Activated naive CD4-positive, alpha-beta T cell treated with anti-CD3 and anti-CD28 coated beads for 36 hours (primary cell): ENCODE results near the gene PLB1. TPM values are rescaled to one million over a fixed set of nuclear protein-coding genes. Genes with fewer than 3 reads are reported as not detected.

Experiments
- CTCF ChIA-PET: fragments of 350-600 bp; sonication (Branson Sonifier 250); formaldehyde crosslinking; loops from one replicate; lab custom pipeline; 2021; ENCODE audit warnings: antibody characterized with exemption; lab: Charles Lee
- DNase-seq: peaks from one replicate; pipeline ENCODE4 v3.0.0-alpha.2; 2020
- H3K27ac Mint-ChIP-seq: one replicate; pipeline ENCODE4 v1.8.0; 2021; ENCODE audit warnings: mild to moderate bottlenecking, mixed read lengths
- H3K27me3 Mint-ChIP-seq: one replicate; pipeline ENCODE4 v1.8.0; 2021; ENCODE audit warnings: low read depth, mixed read lengths
- H3K36me3 Mint-ChIP-seq: one replicate; pipeline ENCODE4 v1.8.0; 2021; ENCODE audit warnings: low read depth, mixed read lengths
- H3K4me1 Mint-ChIP-seq: one replicate; pipeline ENCODE4 v1.8.0; 2021; ENCODE audit warnings: low read depth, mixed read lengths
- H3K4me3 Mint-ChIP-seq: one replicate; pipeline ENCODE4 v1.8.0; 2021; ENCODE audit warnings: mild to moderate bottlenecking, moderate library complexity, mixed read lengths
- H3K9me3 Mint-ChIP-seq: one replicate; pipeline ENCODE4 v1.8.0; 2021; ENCODE audit warnings: mixed read lengths
- intact Hi-C: fragments of 100-400 bp; cut with micrococcal nuclease; formaldehyde crosslinking; loops from one replicate; pipeline ENCODE4 v1.15.1; 2023
- total RNA-seq, 2 experiments: library from RNA; stranded (reverse); gene quantifications; one replicate each; pipeline ENCODE4 v1.2.3, GENCODE V29; 2021

PLB1 gene
- total RNA-seq, 2 experiments from 2014 or later: 1.3 to 1.6 TPM

DNA sequence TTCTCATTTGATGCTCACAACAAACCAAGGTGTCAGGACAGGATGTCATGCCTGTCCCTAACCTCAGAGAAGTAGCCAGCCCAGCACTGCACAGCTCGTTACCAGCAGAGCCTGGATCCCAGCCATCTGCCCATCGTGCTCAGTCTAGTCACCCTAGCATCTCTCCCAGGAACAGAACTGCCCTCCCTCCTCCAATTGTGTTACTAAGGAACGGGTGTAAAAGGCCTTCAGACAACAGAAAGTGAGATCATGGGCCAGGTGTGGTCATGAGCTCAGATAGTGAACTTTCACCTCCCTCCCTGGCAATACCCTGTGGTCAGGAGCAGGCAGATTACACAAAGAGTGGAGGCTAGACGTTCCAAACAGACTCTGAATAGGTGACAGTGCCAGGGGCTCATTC is 144.0 kb downstream of the PLB1 start:
- no peak for DNase-seq
- H3K4me3 Mint-ChIP-seq: no peak overlapping the region
- no peak overlapping the region for H3K27ac Mint-ChIP-seq
- CTCF ChIA-PET: no interaction called here
- H3K9me3 Mint-ChIP-seq: no peaks in the 10 kb centered on the region
- intact Hi-C loops: no loop called here
- no peaks in the 10 kb centered on the region for H3K27me3 Mint-ChIP-seq
- no peaks in the 10 kb centered on the region for H3K36me3 Mint-ChIP-seq
- H3K4me1 Mint-ChIP-seq: no peaks in the 10 kb centered on the region

DNA sequence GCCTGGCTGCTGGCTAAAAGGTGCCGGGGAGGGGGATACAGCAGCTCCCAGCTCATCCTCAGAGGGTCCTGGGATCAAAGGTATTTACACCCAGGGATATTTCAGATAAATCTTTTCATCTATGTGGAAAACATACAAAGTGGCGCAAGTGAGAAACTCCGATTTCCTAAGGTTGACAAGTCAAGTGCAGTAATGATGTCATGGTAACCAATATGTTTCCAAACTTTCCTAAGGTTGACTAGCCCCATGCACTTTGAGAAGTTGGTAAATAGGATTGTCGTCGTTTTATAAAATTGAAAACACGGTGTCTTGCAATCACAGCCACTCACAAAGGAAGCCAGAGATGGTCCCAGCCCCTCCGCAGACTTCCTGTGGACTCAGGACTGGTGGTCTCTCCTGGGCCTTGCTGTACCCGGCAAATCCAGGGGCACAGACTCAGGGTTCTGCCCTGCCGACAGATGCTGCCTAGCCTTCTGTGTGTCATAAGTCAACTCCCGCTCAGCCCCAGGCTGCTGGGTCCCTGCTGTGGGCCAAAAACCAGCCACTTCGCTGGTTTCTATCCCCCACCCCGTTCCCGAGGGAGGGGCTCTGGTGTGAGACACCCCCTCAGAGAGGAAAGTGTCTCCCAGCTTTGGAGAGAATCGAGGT is 144.5 kb downstream of the PLB1 start:
- no peaks in the 10 kb centered on the region for H3K36me3 Mint-ChIP-seq

DNA sequence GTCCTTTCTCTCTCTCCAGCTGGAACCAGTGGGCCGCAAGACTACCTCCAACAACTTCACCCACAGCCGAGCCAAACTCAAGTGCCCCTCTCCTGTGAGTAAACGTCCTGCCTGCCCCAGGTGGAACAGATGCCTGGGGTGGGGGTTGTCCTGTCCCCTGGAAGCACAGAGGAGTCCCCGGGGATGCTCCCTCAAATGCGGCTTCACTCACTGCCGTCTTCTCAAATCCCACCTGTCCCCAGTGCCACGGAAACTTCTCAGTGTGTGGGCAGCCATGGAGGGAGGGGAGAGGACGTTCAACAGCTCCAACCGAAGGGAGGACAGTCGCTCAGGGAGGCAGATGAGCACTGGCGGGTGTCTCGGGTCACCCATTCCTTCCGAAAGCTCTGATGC is 145.0 kb downstream of the PLB1 start:
- CTCF ChIA-PET: no interaction called here
- Mint-ChIP-seq H3K36me3 (no peaks in the 10 kb centered on the region), H3K4me3 (no peak overlapping the region), H3K27me3 (no peaks in the 10 kb centered on the region), H3K27ac (no peak overlapping the region), H3K9me3 (no peaks in the 10 kb centered on the region), H3K4me1 (no peaks in the 10 kb centered on the region)
- intact Hi-C loops: no loop called here
- DNase-seq: no peak

More for the DNA sequence above, 144.5 kb downstream of the PLB1 start:
- CTCF ChIA-PET: no interaction called here
- DNase-seq: no peak
- no peak overlapping the region for H3K27ac Mint-ChIP-seq
- H3K4me1 Mint-ChIP-seq: no peaks in the 10 kb centered on the region
- no peaks in the 10 kb centered on the region for H3K9me3 Mint-ChIP-seq
- intact Hi-C loops: no loop called here
- no peak overlapping the region for H3K4me3 Mint-ChIP-seq
- no peaks in the 10 kb centered on the region for H3K27me3 Mint-ChIP-seq

DNA sequence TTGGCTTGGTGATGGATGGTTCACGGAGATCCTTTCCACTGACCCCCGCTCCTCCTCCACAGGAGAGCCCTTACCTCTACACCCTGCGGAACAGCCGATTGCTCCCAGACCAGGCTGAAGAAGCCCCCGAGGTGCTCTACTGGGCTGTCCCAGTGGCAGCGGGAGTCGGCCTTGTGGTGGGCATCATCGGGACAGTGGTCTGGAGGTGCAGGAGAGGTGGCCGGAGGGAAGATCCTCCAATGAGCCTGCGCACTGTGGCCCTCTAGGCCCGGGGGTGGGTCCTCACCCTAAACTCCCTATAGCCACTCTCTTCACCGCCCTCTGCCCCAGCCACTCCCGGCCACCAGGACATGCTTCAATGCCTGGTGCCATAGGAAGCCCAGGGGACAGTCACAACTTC is 146.9 kb downstream of the PLB1 start:
- Mint-ChIP-seq H3K4me3 (no peak overlapping the region), H3K9me3 (no peaks in the 10 kb centered on the region), H3K36me3 (no peaks in the 10 kb centered on the region), H3K27ac (no peak overlapping the region), H3K4me1 (peaks cover 2% of the 10 kb centered on the region), H3K27me3 (no peaks in the 10 kb centered on the region)
- CTCF ChIA-PET: interaction anchor here (0.7 kb wide), 1 partner anchor 56 kb away, joined by 3 read pairs; no protein-coding TSS in a partner anchor
- intact Hi-C loops: no loop called here
- no peak for DNase-seq

DNA sequence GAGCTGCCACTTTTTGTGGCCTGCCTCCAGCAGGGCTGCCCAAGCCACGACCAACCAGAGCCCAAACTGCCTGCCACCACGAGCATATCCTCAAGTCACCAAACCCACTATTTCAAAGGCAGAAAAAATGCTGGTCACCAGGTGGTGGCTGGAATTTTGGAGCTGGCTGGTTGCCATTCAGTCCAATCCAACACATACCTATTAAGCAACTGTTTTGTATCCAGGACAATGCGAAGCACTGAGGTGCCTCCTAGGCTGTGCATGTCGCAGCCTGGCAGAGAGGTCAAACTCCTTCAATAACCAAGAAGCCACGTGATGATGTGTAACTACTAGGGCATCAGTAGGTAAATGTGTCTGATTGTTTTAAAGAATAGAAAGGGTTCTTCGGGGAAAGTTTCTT is 147.5 kb downstream of the PLB1 start:
- Mint-ChIP-seq H3K4me3 (no peak overlapping the region), H3K9me3 (no peaks in the 10 kb centered on the region), H3K36me3 (no peaks in the 10 kb centered on the region), H3K27me3 (no peaks in the 10 kb centered on the region), H3K27ac (no peak overlapping the region), H3K4me1 (peaks cover 3% of the 10 kb centered on the region)
- no peak for DNase-seq
- CTCF ChIA-PET: no interaction called here
- intact Hi-C loops: no loop called here

DNA sequence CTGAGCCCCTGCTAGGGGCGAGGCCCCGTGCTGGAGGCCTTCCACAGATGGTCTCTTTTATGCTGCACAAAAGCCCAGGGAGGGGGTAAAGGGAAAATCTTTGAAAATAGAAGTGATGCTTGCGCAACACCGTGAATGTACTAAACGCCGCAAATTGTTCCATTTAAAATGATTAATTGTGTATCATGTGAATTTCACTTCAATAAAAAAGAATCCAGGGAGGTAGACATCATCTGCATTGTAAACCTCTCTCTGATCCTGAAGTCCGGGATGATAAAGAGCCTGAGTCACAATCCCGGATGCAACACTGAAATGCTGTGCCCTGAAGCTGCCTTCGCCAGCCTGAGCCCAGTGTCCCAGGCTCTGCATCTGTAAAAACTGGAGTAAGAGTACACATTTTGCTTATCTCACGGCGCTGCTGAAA is 148.1 kb downstream of the PLB1 start:
- no peaks in the 10 kb centered on the region for H3K36me3 Mint-ChIP-seq
- H3K9me3 Mint-ChIP-seq: no peaks in the 10 kb centered on the region
- H3K4me1 Mint-ChIP-seq: peaks cover 8% of the 10 kb centered on the region
- CTCF ChIA-PET: no interaction called here
- no peak overlapping the region for H3K27ac Mint-ChIP-seq
- no peaks in the 10 kb centered on the region for H3K27me3 Mint-ChIP-seq
- H3K4me3 Mint-ChIP-seq: no peak overlapping the region
- intact Hi-C loops: no loop called here
- no peak for DNase-seq

DNA sequence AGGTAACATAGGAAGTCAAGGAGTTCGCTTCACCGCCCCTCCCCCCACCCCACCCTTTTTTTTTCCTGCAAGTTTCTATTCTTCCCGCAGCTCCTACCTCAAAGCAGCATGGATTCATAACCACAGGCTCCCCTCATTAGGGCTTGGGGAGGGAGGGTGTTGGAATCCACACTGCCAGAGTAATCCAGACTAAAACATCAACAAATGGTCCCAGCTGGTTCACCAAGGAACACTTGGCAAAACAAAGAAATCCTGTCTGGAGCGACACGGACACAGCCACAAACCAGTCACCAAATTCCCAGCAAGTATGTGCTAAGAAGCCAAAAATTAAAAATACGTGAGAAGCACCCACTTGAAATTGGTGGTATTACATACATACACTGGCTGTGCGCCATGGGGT is 148.9 kb downstream of the PLB1 start:
- CTCF ChIA-PET: no interaction called here
- peaks cover 17% of the 10 kb centered on the region for H3K4me1 Mint-ChIP-seq
- DNase-seq: no peak
- H3K4me3 Mint-ChIP-seq: no peak overlapping the region
- no peaks in the 10 kb centered on the region for H3K27me3 Mint-ChIP-seq
- H3K27ac Mint-ChIP-seq: no peak overlapping the region
- no peaks in the 10 kb centered on the region for H3K9me3 Mint-ChIP-seq
- intact Hi-C loops: no loop called here
- no peaks in the 10 kb centered on the region for H3K36me3 Mint-ChIP-seq

DNA sequence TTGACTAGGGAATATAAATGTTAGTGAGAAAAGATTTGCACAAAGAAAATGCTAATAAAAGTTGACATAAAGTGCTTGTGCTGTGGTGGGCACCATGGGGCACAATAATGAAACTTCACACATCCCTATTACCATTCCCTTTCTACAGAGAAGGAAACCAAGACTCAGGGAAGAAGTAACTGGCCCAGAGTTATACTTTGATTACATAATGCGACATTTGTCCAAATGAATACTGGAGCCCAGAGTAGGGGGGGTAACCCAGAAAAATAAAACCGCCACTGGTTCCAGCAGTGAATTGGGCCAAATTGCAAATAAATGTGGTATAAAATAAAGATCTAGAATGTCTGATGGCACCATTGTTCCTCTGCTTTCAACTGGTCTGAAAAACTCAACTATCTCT is 149.7 kb downstream of the PLB1 start:
- H3K36me3 Mint-ChIP-seq: no peaks in the 10 kb centered on the region
- H3K9me3 Mint-ChIP-seq: no peaks in the 10 kb centered on the region
- H3K27ac Mint-ChIP-seq: no peak overlapping the region
- H3K27me3 Mint-ChIP-seq: no peaks in the 10 kb centered on the region
- peaks cover 23% of the 10 kb centered on the region for H3K4me1 Mint-ChIP-seq
- intact Hi-C loops: no loop called here
- CTCF ChIA-PET: no interaction called here
- no peak for DNase-seq
- no peak overlapping the region for H3K4me3 Mint-ChIP-seq

DNA sequence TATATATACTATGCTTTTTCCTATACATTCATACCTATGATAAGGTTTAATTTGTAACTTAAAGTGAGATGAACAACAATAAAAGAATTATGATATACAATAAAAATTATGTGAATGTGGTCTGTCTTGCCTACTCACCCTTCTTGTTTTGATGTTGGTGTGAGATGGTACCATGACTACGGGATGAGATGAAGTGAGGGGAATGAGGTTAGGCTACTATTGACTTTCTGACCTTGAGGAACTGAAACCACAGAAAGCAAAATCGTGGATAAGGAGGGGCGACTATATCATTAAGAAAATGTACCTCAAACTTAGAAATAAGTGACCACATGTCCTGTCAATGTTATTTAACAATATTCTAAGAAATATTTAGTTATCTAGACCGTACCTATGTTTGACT is 151.8 kb downstream of the PLB1 start:
- CTCF ChIA-PET: interaction anchor here (0.5 to 1.0 kb wide), 2 partner anchors 32 to 77 kb away, joined by 3 read pairs; no protein-coding TSS in a partner anchor
- H3K9me3 Mint-ChIP-seq: no peaks in the 10 kb centered on the region
- H3K27ac Mint-ChIP-seq: no peak overlapping the region
- peaks cover 23% of the 10 kb centered on the region for H3K4me1 Mint-ChIP-seq
- no peak for DNase-seq
- H3K36me3 Mint-ChIP-seq: no peaks in the 10 kb centered on the region
- no peak overlapping the region for H3K4me3 Mint-ChIP-seq
- intact Hi-C loops: loop anchor here (2.0 kb wide), 1 partner anchor 53 kb away; no protein-coding TSS in a partner anchor
- H3K27me3 Mint-ChIP-seq: no peaks in the 10 kb centered on the region

DNA sequence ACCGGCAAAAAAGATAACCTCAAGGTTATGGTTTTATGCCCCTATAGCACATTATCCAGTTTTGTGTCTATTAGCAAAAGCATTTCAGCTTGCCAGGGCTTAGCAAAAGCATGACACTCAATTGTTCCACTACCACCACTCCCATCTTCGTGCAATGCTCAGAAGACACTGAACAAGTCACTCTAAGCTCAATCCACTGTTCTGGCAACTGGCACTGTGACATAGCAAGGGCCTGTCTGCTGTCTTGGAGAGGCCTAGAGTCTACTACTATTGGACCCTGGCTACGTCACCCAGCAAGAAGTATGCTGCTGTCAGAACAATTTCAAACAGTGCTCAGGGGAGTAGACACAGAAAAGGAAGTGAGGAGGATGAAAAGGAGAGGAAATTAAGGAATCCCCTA is 152.3 kb downstream of the PLB1 start:
- Mint-ChIP-seq H3K27me3 (no peaks in the 10 kb centered on the region), H3K27ac (no peak overlapping the region), H3K4me1 (peaks cover 23% of the 10 kb centered on the region), H3K36me3 (no peaks in the 10 kb centered on the region), H3K9me3 (no peaks in the 10 kb centered on the region), H3K4me3 (no peak overlapping the region)
- DNase-seq: no peak
- CTCF ChIA-PET: interaction anchor here (0.5 to 1.0 kb wide), 2 partner anchors 33 to 77 kb away, joined by 3 read pairs; no protein-coding TSS in a partner anchor
- intact Hi-C loops: loop anchor here (2.0 kb wide), 1 partner anchor 53 kb away; no protein-coding TSS in a partner anchor

DNA sequence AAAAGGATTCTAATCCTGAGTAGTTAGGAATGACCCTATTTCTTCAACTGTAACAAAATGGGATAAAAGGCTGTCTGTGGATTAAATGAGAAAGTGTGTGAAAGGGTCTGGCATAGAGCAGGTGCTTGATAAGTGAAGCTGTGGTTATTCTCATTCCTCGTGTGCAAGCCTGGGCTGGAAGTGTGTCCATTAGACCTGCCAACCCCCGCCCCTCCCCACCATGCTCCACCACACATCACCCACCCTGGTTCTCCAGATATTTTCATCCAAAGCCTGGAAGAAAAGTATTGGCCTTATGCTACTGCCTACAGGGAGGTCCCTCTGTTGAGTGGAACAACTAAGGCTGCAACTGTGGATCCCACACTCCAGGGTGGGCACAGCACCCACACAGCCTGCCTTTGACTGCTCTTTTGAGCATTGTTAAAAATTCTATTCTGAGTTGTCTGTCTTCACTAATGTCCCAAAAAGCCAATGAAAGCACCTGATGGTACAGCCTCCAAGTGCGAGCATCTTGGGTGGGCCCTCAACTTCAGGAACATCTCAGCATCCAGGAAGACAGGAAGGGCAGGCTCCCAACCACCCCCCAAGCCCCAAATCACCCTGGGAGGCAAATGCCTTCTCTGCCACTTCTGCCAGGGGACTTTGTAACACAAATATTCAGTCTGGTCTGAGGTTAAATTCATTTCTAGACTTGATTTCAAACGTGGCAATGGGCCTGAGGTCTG is 153.0 kb downstream of the PLB1 start:
- Mint-ChIP-seq H3K4me1 (peaks cover 23% of the 10 kb centered on the region), H3K27me3 (no peaks in the 10 kb centered on the region), H3K4me3 (no peak overlapping the region), H3K27ac (no peak overlapping the region), H3K36me3 (no peaks in the 10 kb centered on the region), H3K9me3 (no peaks in the 10 kb centered on the region)
- CTCF ChIA-PET: no interaction called here
- intact Hi-C loops: loop anchor here (1.0 to 2.0 kb wide), 2 partner anchors 32 to 54 kb away; no protein-coding TSS in a partner anchor
- no peak for DNase-seq

DNA sequence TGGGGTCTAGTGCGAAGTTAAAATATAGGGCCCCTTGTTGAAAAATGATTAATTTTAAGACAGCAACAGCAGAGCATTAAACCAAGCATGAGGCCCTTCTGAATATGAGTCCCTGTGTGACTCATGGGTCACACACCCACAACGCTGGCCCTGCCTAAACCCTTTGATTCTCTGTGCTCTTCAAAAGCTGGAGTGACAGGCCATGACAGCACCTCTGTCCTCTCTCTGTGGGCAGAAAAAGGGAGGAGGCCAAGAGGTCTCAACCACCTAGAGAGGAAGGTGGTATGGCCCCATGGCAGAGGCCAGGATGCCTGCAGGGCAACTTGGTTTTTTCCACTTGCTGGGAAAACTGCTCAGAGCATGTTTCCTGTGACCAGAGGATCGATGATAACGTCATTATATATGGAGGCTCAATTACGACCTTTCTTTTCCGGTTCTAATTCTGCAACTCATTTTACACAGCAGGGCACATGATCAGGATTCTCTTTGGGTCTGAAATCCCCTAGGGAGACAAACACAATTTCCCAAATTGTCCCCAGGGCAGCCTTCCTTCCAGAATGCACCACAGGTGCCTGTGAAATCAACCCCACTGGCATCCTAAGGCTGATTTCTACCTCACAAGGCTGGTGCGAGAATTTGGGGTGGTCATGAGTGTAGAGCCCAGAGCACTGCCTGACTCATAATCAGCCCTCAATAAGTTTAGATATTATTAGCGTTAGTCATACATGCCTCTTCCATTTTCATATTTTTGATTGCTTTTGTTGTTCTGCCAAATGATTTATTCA is 153.8 kb downstream of the PLB1 start:
- DNase-seq: peak; percentile 69
- CTCF ChIA-PET: no interaction called here
- no peak overlapping the region for H3K27ac Mint-ChIP-seq

More for the DNA sequence above, 153.8 kb downstream of the PLB1 start:
- Mint-ChIP-seq H3K4me1 (peaks cover 23% of the 10 kb centered on the region), H3K4me3 (no peak overlapping the region), H3K36me3 (no peaks in the 10 kb centered on the region), H3K27me3 (no peaks in the 10 kb centered on the region), H3K9me3 (no peaks in the 10 kb centered on the region)
- intact Hi-C loops: loop anchor here (1.0 to 2.0 kb wide), 2 partner anchors 32 to 55 kb away; no protein-coding TSS in a partner anchor
